ENCODE results near the gene ERGIC1. TPM values are rescaled to one million over a fixed set of nuclear protein-coding genes. Genes with fewer than 3 reads are reported as not detected.

ERGIC1 gene
- total and polyA plus RNA-seq, 2 of the 13 experiments (the other 11 are each of a cell fraction or from before 2014, with no cell fraction given): 78.5 to 184 TPM

- in situ Hi-C loops (cut with HindIII; ENCODE audit: extremely low pct_ligation_motif_present, low pct_unique_long_range_greater_than_20kb): loop anchor here (25.0 kb wide), 2 partner anchors 302 to 577 kb away; no protein-coding TSS in a partner anchor
- CTCF ChIA-PET (ENCODE audit: low intra/inter-chr PET ratio, low total read pairs): no interaction called here
- TF ChIP-seq PRDM15 (CRISPR knock-in tag; IDR thresholded peaks at IDR 0.05) (no peak), ISL2 (CRISPR knock-in tag; IDR thresholded peaks at IDR 0.05) (no peak), SIN3A (IDR thresholded peaks at IDR 0.05; ENCODE audit: borderline replicate concordance, low read depth, low read length) (no peak), ZNF83 (CRISPR knock-in tag; IDR thresholded peaks at IDR 0.05; ENCODE audit: borderline replicate concordance) (no peak), ELF3 (CRISPR knock-in tag; IDR thresholded peaks at IDR 0.05) (no peak), NFATC3 (CRISPR knock-in tag; IDR thresholded peaks at IDR 0.05) (no peak), ZNF770 (CRISPR knock-in tag; IDR thresholded peaks at IDR 0.05) (no peak), KMT2B (CRISPR knock-in tag; IDR thresholded peaks at IDR 0.05) (no peak), NFIB (CRISPR knock-in tag; IDR thresholded peaks at IDR 0.05; ENCODE audit: borderline replicate concordance) (no peak), ZNF652 (CRISPR knock-in tag; IDR thresholded peaks at IDR 0.05; ENCODE audit: borderline replicate concordance, low read depth) (no peak), PAXIP1 (CRISPR knock-in tag; conservative IDR thresholded peaks at IDR 0.05) (no peak), ZNF510 (CRISPR knock-in tag; IDR thresholded peaks at IDR 0.05; ENCODE audit: low read depth) (no peak), KAT7 (CRISPR knock-in tag; IDR thresholded peaks at IDR 0.05; ENCODE audit: borderline replicate concordance) (no peak), ELK4 (CRISPR knock-in tag; IDR thresholded peaks at IDR 0.05; ENCODE audit: borderline replicate concordance) (no peak), ZNF256 (CRISPR knock-in tag; conservative IDR thresholded peaks at IDR 0.05) (no peak)
Observed at GRCh38 chr5:172985596-172985995, 151.5 kb downstream of the ERGIC1 start.

More at GRCh38 chr5:172985596-172985995, 151.5 kb downstream of the ERGIC1 start:
- peak overlapping the region; percentile 47 for H3K4me2 ChIP-seq (ENCODE audit: low read depth, low read length)
- peaks cover 33% of the 10 kb centered on the region for H3K79me2 ChIP-seq (ENCODE audit: insufficient read depth, low read length)
- H3K9ac ChIP-seq (ENCODE audit: insufficient read depth, low read depth, low read length): no peak overlapping the region
- H4K20me1 ChIP-seq (ENCODE audit: insufficient read depth, low read length): no peaks in the 10 kb centered on the region; the same call in 1 of the 2 replicates
- no peak overlapping the region for H3K27ac ChIP-seq (ENCODE audit: extremely low read length, insufficient read depth, low read length)
- no peak overlapping the region for H2AFZ ChIP-seq (ENCODE audit: low read length)
- BruUV-seq (replicated peaks): no TSS peak
- peaks cover 26% of the 10 kb centered on the region for H3K4me1 ChIP-seq (ENCODE audit: insufficient read depth, low read length)
- ATAC-seq (no peak), DNase-seq (ENCODE audit: low spot score) (no peak), FAIRE-seq (no peak)
- H3K36me3 ChIP-seq (replicated peaks in 1 of 2; ENCODE audit: control insufficient read depth in 1 of 2, insufficient read depth in 2 of 2, low read length in 2 of 2): peaks cover 4 to 7% of the 10 kb centered on the region in 2 experiments; a peak in 4 of 5 replicates
- POLR2A ChIA-PET: interaction anchor here (1.0 kb wide), 1 partner anchor 31 kb away, joined by 3 read pairs; no protein-coding TSS in a partner anchor
- H3K27me3 ChIP-seq (ENCODE audit: control insufficient read depth in 1 of 2, insufficient read depth in 2 of 2, low read length in 2 of 2): no peaks in the 10 kb centered on the region
- no peaks in the 10 kb centered on the region for H3K9me3 ChIP-seq (ENCODE audit: low read length)
- no peak overlapping the region for H3K4me3 ChIP-seq (replicated peaks in 1 of 3; ENCODE audit: insufficient read depth in 1 of 3, low read depth in 2 of 3, low read length in 3 of 3)
- intact Hi-C loops (cut with micrococcal nuclease; ENCODE audit: unreplicated experiment): no loop called here
